Ishikawa (cell line): ENCODE measurements around the gene NRXN3.

Experiments
- CEBPB ChIP-seq: IDR thresholded peaks from 2 replicates; pipeline ENCODE4 v1.6.1; 2012
- CREB1 ChIP-seq: IDR thresholded peaks from 2 replicates; pipeline ENCODE4 v1.6.1; 2012; ENCODE audit warnings: low read depth
- EGR1 ChIP-seq: IDR thresholded peaks from 2 replicates; pipeline ENCODE4 v1.6.1; 2012
- EP300 ChIP-seq: IDR thresholded peaks from 2 replicates; pipeline ENCODE4 v1.6.1; 2012; ENCODE audit warnings: borderline replicate concordance
- FOXM1 ChIP-seq: IDR thresholded peaks from 2 replicates; pipeline ENCODE4 v1.6.1; 2012; ENCODE audit warnings: low read depth, borderline replicate concordance
- NFIC ChIP-seq: IDR thresholded peaks from 2 replicates; pipeline ENCODE4 v1.6.1; 2012
- RAD21 ChIP-seq: IDR thresholded peaks from 2 replicates; pipeline ENCODE4 v1.6.1; 2012; ENCODE audit warnings: low read depth
- TAF1 ChIP-seq: IDR thresholded peaks from 2 replicates; pipeline ENCODE4 v1.6.1; 2012; ENCODE audit warnings: low read depth, mild to moderate bottlenecking
- TCF12 ChIP-seq: IDR thresholded peaks from 2 replicates; pipeline ENCODE4 v1.6.1; 2012; ENCODE audit warnings: low read depth
- TEAD4 ChIP-seq: IDR thresholded peaks from 2 replicates; pipeline ENCODE4 v1.6.1; 2012
- YY1 ChIP-seq: IDR thresholded peaks from 2 replicates; pipeline ENCODE4 v1.6.1; 2012; ENCODE audit warnings: low read depth
- ZBTB7A ChIP-seq: IDR thresholded peaks from 2 replicates; pipeline ENCODE4 v1.6.1; 2012; ENCODE audit warnings: low read depth
- TF ChIP-seq, protein P1 (sequence below): IDR thresholded peaks from 2 replicates; pipeline ENCODE4 v1.6.1; 2012
- TF ChIP-seq, protein P2 (sequence below): IDR thresholded peaks from 2 replicates; pipeline ENCODE4 v1.6.1; 2012
- TF ChIP-seq, protein P3 (sequence below): IDR thresholded peaks from 2 replicates; pipeline ENCODE4 v1.6.1; 2012; ENCODE audit warnings: low read depth, mild to moderate bottlenecking

The NRXN3 gene

DNA sequence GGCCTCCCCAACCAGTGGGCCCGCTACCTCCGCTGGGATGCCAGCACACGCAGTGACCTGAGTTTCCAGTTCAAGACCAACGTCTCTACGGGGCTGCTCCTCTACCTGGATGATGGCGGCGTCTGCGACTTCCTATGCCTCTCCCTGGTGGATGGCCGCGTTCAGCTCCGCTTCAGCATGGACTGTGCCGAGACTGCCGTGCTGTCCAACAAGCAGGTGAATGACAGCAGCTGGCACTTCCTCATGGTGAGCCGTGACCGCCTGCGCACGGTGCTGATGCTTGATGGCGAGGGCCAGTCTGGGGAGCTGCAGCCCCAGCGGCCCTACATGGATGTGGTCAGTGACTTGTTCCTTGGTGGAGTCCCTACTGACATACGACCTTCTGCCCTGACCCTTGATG, 73.0 kb downstream of the NRXN3 start:
- TF ChIP-seq YY1 (no peak), TEAD4 (no peak), CEBPB (no peak), TAF1 (no peak), EGR1 (no peak), NFIC (no peak)

DNA sequence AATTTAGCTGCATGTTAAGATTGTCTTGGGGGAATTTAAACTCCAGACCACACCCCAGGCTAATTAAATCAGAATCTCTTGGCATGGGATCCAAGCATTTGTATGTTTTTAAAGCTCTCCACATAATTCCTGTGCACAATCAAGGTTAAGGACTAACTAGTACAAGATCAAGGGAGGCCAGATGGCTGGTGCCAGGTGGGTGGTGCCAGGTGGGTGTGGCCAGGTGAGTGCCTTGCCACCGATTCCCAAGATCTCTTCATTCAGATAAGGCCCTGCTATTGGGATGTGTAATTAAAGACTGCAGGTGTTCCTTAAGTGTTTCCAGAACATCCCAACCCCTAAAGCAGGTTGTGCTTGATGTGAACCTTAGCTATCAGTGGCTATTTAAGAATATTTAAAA, 75.1 kb downstream of the NRXN3 start:
- TF ChIP-seq EGR1 (no peak), YY1 (no peak), CEBPB (no peak)
- TF ChIP-seq, protein P1, sequence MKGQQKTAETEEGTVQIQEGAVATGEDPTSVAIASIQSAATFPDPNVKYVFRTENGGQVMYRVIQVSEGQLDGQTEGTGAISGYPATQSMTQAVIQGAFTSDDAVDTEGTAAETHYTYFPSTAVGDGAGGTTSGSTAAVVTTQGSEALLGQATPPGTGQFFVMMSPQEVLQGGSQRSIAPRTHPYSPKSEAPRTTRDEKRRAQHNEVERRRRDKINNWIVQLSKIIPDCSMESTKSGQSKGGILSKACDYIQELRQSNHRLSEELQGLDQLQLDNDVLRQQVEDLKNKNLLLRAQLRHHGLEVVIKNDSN: no peak

DNA sequence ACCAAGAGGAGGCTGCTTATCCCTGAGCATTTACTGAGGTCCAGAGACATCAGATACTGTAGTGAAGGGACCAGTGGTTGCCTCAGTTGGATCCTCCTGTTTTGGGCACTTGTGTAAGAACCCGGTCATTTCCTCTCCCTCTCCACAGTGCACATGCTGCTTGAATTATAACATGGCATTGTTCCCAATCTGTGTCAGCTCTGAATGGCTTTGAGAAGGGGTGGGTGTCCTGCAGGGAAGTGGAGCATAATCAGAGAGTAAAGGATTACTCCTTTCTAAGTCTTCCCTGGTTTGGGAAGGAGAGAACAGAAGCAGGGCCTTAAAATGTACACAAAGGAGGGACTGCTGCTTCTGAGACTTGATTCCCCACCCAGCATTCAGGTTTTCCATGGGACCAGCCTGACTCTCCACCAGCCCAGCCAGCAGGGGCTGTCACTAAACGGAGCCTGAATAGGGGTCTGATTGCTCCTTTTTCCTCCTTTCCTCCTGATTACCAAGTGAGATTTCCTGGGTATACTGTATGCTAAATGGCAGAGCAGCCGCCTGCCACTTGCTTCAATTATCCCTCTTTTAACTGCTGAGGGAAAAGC, 78.4 kb downstream of the NRXN3 start:
- no peak for TF ChIP-seq RAD21
- no peak for TF ChIP-seq TEAD4
- no peak for TF ChIP-seq ZBTB7A
- TF ChIP-seq, protein P1: no peak
- no peak for TF ChIP-seq TAF1
- TF ChIP-seq CREB1: no peak
- TF ChIP-seq CEBPB: no peak
- TF ChIP-seq FOXM1: no peak
- no peak for TF ChIP-seq EP300
- TF ChIP-seq YY1: no peak

DNA sequence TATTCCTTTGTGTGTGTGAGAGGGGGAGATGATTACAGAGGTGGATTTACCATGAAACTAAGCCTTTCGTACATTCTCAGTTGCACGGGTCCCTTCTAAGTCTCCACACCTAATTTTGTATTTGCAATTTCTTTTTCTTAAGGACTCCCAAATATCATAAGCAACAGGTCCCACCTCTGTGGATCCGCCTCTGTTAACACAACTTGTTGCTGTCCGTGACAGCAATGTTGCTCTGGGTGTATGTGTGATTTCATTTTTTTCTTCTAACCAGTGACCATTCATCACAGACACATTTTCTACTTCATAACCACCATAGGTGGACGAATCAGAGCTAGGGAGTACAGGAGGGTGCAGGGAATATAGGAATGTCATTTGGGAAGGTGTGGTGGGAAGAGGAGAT, 81.1 kb downstream of the NRXN3 start:
- no peak for TF ChIP-seq TEAD4
- TF ChIP-seq ZBTB7A: no peak
- no peak for TF ChIP-seq FOXM1

DNA sequence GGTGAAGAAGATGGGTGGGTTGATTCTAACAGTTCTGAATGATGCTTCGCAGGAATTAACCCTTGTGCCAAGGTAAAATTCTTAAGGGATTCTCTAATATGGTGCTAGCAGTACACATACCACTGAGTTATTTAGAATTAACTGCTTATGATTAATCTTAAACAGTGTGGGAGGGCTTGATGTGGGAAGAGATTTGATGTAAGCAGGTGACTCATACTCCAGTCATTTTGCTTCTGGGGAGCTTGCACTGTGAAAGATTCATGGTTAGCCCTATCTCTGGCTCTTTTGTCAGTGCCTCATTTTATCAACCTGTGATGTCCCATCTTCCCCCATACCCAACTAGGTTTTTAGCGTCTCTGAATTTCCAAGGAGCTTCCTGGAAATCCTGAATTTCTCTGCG, 83.8 kb downstream of the NRXN3 start:
- TF ChIP-seq ZBTB7A (no peak), YY1 (no peak), FOXM1 (no peak)
- TF ChIP-seq, protein P2, sequence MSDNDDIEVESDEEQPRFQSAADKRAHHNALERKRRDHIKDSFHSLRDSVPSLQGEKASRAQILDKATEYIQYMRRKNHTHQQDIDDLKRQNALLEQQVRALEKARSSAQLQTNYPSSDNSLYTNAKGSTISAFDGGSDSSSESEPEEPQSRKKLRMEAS: no peak

DNA sequence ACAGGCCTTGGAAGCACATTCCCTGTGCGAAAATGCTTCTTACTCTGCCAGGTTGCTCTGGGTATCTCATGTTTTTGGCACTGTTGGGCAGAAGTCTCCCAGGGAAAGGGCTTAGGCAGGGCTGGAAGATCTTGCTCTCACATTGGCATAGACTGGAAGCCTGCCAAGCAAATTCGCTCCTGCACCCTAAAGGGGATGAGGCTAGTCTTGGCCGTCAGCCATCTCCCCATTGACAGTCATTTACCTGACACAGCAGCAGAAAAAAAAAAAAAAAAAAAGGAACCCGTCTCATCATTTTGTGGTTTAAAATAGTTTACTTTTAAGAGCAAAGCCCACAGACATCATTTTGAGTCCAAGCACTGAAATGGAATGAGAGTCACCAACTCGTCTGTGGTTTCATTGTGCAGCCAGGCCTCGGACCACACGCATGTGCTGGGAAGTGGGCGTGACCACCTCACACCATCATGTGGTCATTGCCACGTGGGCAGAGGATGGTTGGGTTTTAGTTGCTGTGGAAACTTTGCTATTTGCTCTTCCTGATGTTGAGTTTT, 84.8 kb downstream of the NRXN3 start:
- TF ChIP-seq NFIC (no peak), YY1 (no peak), TAF1 (no peak), EP300 (no peak)

DNA sequence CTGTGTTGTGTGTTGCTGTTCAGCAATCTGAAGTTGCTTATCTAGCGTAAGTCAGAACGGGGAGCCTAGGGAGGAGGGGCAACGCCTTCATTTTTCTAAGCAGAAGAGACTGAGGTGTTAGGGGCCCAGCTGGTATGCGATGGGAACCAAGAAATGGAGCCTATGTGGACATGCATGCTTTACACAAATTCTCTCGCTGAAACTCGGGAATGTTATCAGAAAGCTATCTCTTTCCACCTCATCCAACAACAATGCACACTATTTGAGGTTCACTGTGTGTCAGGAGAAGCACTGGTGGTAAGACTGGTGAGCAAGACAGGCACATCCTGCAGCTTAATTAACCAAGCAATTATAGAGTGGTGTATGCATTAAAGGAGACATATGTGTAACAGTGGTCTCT, 89.7 kb downstream of the NRXN3 start:
- TF ChIP-seq NFIC: no peak
- TF ChIP-seq, protein P2: no peak
- no peak for TF ChIP-seq TAF1
- TF ChIP-seq CEBPB: no peak
- no peak for TF ChIP-seq TEAD4
- TF ChIP-seq, protein P3, sequence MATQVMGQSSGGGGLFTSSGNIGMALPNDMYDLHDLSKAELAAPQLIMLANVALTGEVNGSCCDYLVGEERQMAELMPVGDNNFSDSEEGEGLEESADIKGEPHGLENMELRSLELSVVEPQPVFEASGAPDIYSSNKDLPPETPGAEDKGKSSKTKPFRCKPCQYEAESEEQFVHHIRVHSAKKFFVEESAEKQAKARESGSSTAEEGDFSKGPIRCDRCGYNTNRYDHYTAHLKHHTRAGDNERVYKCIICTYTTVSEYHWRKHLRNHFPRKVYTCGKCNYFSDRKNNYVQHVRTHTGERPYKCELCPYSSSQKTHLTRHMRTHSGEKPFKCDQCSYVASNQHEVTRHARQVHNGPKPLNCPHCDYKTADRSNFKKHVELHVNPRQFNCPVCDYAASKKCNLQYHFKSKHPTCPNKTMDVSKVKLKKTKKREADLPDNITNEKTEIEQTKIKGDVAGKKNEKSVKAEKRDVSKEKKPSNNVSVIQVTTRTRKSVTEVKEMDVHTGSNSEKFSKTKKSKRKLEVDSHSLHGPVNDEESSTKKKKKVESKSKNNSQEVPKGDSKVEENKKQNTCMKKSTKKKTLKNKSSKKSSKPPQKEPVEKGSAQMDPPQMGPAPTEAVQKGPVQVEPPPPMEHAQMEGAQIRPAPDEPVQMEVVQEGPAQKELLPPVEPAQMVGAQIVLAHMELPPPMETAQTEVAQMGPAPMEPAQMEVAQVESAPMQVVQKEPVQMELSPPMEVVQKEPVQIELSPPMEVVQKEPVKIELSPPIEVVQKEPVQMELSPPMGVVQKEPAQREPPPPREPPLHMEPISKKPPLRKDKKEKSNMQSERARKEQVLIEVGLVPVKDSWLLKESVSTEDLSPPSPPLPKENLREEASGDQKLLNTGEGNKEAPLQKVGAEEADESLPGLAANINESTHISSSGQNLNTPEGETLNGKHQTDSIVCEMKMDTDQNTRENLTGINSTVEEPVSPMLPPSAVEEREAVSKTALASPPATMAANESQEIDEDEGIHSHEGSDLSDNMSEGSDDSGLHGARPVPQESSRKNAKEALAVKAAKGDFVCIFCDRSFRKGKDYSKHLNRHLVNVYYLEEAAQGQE: no peak
- no peak for TF ChIP-seq YY1
- no peak for TF ChIP-seq CREB1
- TF ChIP-seq EP300: no peak
- no peak for TF ChIP-seq RAD21
- TF ChIP-seq FOXM1: no peak
- TF ChIP-seq EGR1: no peak
- no peak for TF ChIP-seq ZBTB7A
- TF ChIP-seq, protein P1: no peak

DNA sequence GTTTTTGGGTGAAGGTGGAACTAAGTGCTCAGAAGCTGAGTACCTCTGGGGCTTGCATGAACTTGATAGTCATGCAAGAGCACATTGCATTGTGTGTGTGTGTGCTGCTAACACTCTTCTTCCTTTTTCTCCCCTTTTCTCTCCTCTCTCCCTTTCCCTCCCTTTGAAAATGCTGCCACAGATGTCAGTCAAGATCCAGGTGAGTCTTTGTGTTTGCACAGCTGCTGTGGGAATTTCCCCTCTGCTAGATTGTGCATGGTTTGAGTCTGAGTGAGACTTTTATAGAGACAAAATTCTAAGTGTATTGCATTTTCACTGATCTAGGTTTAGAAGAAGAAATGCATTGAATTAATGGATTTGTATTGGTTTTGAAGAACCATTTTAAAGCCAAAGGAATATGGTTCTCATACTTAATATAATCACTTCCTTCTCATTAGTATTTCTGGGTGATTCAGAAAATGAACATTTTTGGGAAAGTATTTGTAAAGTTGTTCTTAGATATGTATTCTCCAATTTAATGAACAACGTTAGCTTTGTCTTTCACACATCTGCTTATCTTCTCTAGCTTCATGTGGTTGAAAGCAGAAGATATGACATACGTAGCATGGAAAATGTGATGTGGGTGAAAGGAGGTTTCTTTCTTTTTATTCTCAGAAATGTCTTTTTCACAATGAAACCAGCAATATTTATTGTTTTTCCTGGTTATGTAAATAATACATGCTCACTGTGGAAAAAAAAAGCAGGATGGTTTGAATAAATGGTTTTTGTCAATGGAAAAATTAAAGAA, 108.5 kb downstream of the NRXN3 start:
- no peak for TF ChIP-seq TAF1
- no peak for TF ChIP-seq CREB1
- TF ChIP-seq, protein P3: no peak
- TF ChIP-seq TCF12: no peak
